Activated CD8-positive, alpha-beta memory T cell treated with anti-CD3 and anti-CD28 coated beads, Interleukin-2, amount 50 U/mL, for 1 hour (primary cell): ENCODE results near the gene PRDM13.
"Not testable (repeated sequence)": the region's sequence is repeated elsewhere in the genome, so short reads cannot be mapped to it uniquely, and the experiment has no call there.

Experiments
- DNase-seq: peaks from one replicate; pipeline ENCODE4 v3.0.0-alpha.2; 2020; ENCODE audit errors: extremely low read depth

The PRDM13 gene

DNA sequence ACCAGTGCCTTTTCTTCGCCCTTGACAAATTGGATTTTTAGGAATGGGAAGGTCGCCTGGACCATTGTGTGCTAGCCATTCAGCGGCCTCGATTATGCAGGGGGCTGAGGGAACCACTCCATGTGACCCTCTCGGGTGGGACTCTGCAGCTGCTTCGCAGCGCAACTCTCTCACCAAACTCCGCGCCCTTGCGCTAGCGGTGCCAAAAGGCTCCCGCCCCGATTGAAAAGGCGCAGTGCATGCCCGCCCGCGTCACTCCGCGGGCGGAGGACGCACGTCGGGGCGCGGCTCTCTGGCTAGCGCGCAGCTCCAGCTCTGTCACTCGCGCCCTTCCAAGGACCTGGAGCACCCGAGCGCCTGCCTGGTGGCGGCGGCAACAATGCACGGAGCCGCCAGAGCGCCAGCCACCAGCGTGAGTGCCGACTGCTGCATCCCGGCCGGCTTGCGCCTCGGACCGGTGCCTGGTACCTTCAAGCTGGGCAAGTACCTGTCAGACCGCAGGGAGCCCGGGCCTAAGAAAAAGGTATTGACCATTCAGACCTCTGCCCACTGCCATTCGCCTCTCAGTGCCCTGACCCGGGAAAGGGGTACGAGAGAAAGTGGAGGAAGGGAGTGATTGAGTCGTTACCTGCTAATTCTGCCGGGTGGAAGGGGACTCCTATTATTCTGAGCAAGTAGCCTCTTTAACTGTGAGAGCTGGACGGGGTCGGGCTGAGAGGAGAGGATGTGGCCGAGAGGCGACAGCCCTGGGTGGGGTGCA lies at the start of gene PRDM13:
Gene PRDM13 (plus strand): TSS at position 178 of the 760 bp plus-strand sequence. CDS start 202 bp downstream, at position 380.
- DNase-seq: no peak

DNA sequence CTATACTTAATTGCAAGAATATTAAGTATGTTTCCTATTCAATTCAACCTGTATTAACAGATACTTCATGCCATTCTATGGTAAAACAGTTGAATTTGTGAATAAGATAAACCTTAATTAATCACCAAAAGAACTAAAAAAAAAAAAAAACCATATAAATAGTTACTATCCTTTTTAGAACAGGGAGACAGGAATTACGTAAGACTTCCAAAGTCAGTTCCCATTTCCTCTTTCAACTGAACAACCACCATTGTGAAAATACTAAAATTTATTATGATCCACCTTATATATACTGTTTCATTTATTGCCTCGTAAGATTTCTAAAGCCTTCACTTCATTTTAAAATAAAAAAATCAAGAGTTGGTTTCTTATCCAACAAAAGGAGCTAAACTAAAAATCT lies 47.6 kb upstream of the PRDM13 start:
- no peak for DNase-seq

- DNase-seq: no peak
These were observed 46.0 kb upstream of the PRDM13 start for GRCh38 chr6:99560668-99561067.

DNA sequence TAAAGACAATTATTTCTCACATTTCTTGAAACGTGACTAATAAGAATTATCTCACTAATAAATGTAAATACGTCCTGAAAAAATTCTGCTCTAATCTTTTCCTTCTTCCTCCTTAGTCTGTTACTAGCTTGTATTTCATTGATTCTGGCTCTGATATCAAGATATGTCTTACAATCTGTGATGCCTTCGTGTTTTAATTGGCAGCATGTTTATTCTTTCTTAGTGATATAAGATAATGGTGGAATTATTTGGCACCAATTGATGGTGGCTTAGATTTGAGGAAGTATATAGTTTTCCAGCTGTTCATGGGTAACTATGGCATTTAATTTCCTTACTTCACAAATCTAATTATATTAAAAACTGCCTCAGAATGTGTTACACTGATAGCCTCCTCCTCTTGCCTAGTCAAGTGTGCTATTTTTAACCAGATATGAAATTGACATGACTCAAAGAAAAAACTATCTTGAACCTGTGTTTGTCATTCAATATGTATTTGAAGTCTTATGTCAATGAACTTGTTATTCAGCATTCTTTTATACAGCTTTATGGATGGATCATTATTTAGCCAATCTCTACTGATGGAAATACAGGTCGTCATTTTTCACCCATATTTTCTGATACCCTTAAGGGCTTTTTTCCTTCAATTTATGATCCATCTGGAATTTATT lies 43.4 kb upstream of the PRDM13 start:
- DNase-seq: no peak

GRCh38 chr6:99568103-99568933 lies 38.3 kb upstream of the PRDM13 start, which contains the start of gene CCNC:
Gene CCNC (minus strand): TSS chr6:99568660. CDS start chr6:99568527, 133 bp downstream.
- DNase-seq: peak; percentile 64

DNA sequence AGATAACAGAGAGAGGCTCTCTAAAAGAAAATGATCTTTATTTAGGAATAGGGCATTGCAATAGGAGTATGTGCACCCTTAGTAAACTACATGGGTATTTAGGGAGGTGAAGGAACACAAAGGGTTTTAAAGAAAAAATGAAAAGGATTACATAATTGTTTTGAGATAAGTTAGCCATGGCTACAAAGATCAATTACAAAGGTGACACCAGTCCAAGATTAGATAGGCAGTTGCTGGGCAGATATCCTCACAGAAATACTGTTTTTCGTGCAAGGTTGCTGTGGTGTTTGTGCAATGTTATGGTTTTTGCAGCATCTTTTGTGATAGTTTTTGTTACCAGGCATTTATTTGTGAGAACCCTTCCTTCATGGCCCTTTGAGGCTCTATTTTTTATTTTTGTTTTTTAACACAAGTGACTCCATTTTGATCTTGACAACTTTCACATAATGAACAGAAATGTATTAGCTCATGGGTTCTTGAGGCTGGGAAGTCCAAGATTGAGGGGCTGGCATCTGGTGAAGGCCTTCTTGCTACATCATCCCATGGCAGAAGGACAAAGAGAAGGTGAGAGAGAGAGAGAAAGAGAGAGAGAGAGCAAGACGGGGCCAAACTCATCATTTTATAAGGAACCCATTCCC lies 32.5 kb upstream of the PRDM13 start:
- DNase-seq: no peak

DNA sequence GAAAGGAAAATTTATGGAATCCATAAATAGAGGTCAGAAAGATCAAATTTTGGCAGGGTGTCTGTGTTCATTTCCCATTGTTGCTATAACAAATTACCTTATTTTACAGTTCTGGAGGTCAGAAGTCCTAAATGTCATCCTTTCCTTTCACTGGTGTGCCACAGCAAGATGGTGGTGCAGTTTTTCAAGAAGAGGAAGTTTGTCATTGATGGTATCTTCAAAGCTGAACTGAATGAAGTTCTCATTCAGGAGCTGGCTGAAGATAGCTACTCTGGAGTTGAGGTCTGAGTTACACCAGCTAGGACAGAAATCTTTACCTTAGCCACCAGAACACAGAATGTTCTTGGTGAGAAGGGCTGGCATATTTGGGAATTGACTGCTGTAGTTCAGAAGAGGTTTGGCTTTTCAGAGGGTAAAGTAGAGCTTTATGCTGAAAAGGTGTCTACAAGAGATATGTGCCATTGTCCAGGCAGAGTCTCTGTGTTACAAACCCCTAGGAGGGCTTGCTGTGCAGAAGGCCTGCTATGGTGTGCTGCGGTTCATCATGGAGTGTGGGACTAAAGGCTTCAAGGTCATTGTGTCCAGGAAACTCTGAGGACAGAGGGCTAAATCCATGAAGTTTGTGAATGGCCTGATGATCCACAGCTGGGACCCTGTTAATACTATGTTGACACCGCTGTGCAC lies 30.9 kb upstream of the PRDM13 start:
- no peak for DNase-seq

GRCh38 chr6:99579781-99580180 lies 26.9 kb upstream of the PRDM13 start:
- no peak for DNase-seq

DNA sequence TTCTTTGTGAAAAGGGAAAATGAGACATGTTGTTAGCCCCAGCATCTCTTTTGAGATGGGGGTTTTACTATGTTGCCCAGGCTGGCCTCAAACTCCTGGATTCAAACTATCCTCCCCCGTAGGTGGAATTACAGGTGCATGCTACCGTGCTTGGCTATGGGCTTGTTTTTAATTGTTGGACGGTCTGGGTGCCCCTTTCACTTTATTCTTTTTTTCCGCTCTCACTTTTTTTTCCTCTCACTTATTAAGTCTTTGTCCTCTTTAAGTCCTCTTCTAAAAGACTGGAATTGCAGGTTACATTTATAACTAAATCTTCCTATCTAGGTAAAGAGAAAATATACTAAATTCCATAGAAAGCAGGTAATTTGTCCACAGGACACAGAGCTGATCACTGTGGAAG lies 18.8 kb upstream of the PRDM13 start:
- no peak for DNase-seq

- no peak for DNase-seq
These were observed 17.9 kb upstream of the PRDM13 start for GRCh38 chr6:99588618-99589289.

- no peak for DNase-seq
These were observed 17.4 kb upstream of the PRDM13 start for GRCh38 chr6:99589290-99589672.

GRCh38 chr6:99589907-99590493 lies 16.6 kb upstream of the PRDM13 start:
- DNase-seq: no peak

GRCh38 chr6:99590728-99591672 lies 15.6 kb upstream of the PRDM13 start:
- no peak for DNase-seq

GRCh38 chr6:99591673-99592364 lies 14.8 kb upstream of the PRDM13 start:
- DNase-seq: no peak

GRCh38 chr6:99592900-99593299 lies 13.7 kb upstream of the PRDM13 start:
- no peak for DNase-seq

- not testable (repeated sequence) for DNase-seq
These were observed 11.9 kb upstream of the PRDM13 start for GRCh38 chr6:99594696-99595095.

- DNase-seq: no peak
These were observed 3.9 kb upstream of the PRDM13 start for GRCh38 chr6:99602520-99603420.
